HEK293 (cell line): ENCODE measurements around the gene KCNMA1.

ENCODE experiments used
- CTCF ChIP-seq: fragments of 450-650 bp; formaldehyde crosslinking; IDR thresholded peaks from 2 replicates; pipeline ENCODE4 v1.5.1; 2016; ENCODE audit warnings: missing biosample characterization, missing genetic modification characterization
- RBAK ChIP-seq: fragments of 450-650 bp; formaldehyde crosslinking; IDR thresholded peaks from 2 replicates; pipeline ENCODE4 v1.5.1; 2016; ENCODE audit warnings: missing biosample characterization, missing genetic modification characterization
- ZBTB26 ChIP-seq: fragments of 450-650 bp; formaldehyde crosslinking; optimal IDR thresholded peaks from 2 replicates; pipeline ENCODE3; 2016; ENCODE audit warnings: missing biosample characterization, mild to moderate bottlenecking, missing genetic modification characterization
- ZNF302 ChIP-seq: fragments of 450-650 bp; formaldehyde crosslinking; IDR thresholded peaks from 2 replicates; pipeline ENCODE4 v1.5.1; 2016; ENCODE audit warnings: missing biosample characterization, missing genetic modification characterization, low read depth
- ZNF354C ChIP-seq: fragments of 450-650 bp; formaldehyde crosslinking; IDR thresholded peaks from 2 replicates; pipeline ENCODE4 v1.5.1; 2016; ENCODE audit warnings: missing biosample characterization, missing genetic modification characterization, low read depth, borderline replicate concordance

- TF ChIP-seq CTCF (tag by site-specific recombination), result no peak
- TF ChIP-seq ZNF354C, result no peak
- no peak for TF ChIP-seq RBAK (tag by site-specific recombination)
- no peak for TF ChIP-seq ZBTB26 (tag by site-specific recombination)
- TF ChIP-seq ZNF302 (tag by site-specific recombination), result no peak
Measured at GRCh38 chr10:77180794-77181193, 456.8 kb downstream of the KCNMA1 start.
